ENCODE data around the gene PDCD1.

The PDCD1 gene

DNA sequence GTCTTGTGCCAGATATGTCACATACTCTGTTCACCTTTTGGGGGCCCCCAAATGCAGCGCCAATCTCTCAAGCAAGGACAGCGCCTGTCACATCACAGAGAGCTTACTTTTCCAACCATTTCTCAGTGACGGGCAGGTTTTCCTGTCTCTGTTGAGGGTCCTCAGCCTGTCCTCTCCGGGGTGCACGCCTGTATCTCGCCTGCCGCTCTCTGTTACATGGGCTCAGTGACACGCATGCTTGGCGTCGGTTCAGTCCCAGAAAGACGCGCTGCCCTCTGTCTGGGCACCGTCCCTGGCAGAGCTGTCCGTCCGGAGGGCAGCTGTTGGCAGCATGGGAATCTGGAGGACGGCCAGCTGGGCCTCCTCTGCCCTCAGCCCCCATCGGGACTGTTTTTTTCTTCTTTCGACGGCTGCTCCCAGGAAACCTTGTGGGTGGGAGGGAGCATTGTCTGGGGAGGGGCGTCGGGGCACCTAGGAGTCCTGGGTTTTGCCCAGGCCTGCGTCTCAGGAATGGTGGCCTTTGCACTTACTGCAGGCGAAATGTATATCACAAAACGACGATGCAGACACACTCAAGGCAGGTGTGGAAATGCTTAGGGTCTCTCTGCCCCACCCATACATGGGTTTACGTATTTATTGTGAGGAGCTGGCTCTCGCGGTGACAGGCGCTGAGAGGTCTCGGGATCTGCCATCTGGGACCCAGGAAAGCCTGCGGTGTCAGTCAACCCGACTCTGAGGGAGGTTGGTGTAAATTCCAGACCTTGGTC lies 41.7 kb upstream of the PDCD1 start:
- Mint-ChIP-seq H3K4me1 (peaks cover 48% of the 10 kb centered on the region), H3K27ac (peak overlapping the region; percentile 94 to 98 (median 94)), H3K4me3 (peak overlapping the region in 2 of 3 experiments; percentile 23 to 30), H3K27me3 (ENCODE audit: low read depth) (peaks cover 23% of the 10 kb centered on the region), H3K9me3 (no peaks in the 10 kb centered on the region), H3K36me3 (ENCODE audit: low read depth) (no peaks in the 10 kb centered on the region)
- TF ChIP-seq, protein P1, sequence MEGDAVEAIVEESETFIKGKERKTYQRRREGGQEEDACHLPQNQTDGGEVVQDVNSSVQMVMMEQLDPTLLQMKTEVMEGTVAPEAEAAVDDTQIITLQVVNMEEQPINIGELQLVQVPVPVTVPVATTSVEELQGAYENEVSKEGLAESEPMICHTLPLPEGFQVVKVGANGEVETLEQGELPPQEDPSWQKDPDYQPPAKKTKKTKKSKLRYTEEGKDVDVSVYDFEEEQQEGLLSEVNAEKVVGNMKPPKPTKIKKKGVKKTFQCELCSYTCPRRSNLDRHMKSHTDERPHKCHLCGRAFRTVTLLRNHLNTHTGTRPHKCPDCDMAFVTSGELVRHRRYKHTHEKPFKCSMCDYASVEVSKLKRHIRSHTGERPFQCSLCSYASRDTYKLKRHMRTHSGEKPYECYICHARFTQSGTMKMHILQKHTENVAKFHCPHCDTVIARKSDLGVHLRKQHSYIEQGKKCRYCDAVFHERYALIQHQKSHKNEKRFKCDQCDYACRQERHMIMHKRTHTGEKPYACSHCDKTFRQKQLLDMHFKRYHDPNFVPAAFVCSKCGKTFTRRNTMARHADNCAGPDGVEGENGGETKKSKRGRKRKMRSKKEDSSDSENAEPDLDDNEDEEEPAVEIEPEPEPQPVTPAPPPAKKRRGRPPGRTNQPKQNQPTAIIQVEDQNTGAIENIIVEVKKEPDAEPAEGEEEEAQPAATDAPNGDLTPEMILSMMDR (IDR thresholded peaks at IDR 0.05; ENCODE audit: unreplicated experiment in 3 of 3), result no peak

DNA sequence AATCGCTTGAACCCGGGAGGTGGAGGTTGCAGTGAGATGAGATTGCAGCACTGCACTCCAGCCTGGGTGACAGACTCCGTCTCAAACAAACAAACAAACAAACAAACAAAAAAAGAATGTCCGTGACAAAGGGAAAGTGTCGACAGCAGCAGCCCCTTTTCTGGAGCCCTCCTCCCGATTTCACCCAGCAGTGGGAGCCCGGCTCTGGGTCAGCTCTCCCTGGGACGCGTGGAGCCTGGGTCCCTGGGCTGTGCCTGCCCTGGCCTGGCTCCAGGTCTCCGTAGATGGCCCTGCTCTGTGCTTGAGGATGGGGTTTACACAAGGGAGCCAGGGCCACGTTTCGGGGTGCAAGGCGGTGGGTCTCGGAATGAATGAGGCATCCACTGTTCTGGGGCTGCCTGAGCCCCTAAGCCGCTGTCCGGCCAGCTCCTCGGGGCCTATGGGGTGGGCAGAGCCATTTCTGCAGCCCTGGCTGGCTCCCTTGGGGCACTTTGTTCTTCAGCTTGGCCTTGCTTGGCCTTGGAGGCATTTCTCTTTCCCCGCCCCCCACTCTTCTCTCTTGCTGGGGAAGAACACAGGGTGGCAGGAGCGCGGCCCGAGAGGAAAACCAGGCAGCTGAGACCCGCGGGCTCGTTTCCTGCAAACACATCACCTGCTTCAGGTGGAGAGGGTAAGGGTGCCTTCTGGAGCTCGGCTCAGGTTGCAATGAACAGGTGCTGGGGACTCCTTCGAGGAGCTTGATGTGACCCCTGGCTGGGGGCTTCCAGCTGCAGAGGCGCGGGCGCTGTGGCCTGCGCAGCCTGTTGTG lies 40.0 kb upstream of the PDCD1 start:
- Mint-ChIP-seq H3K27ac (peak overlapping the region; percentile 94 to 98 (median 94)), H3K4me3 (peak overlapping the region in 1 of 3 experiments; percentile 73), H3K27me3 (ENCODE audit: low read depth) (peaks cover 22% of the 10 kb centered on the region), H3K9me3 (no peaks in the 10 kb centered on the region), H3K4me1 (peaks cover 51% of the 10 kb centered on the region), H3K36me3 (ENCODE audit: low read depth) (no peaks in the 10 kb centered on the region)
- TF ChIP-seq, protein P1 (IDR thresholded peaks at IDR 0.05; ENCODE audit: unreplicated experiment in 3 of 3), result no peak

DNA sequence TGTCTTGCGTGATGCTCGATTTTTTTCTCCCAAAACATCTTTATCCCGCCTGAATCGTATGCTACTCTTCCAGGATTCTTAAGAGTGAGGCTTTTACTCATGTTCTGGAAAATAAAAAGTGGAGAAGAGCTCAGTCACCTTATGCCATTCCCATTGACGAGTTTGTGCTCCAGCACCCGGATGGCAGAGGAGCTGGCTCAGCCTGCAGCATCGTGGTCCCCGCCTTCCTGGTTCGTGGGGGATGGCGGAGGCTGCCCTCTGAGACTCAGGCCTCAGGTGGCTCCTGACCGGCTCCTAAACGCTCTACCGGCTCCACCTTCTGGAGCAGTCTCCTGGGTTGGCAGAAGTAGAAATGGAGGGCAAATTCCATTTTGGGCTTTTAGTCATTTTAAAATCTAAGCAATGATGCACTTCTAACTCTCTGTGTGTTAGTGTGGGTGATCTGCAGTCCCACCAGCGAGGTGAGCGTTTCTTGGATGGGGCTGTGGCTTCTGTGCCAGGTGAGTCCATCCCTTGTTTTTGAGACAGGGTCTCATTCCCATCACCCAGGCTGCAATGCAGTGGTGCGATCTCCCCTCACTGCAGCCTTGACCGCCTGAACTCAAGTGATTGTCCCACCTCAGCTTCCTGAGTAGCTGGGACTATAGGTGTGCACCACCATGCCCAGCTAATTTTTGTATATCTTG lies 38.7 kb upstream of the PDCD1 start:
- peak overlapping the region in 2 of 3 experiments; percentile 25 to 46 for H3K27ac Mint-ChIP-seq
- H3K36me3 Mint-ChIP-seq (ENCODE audit: low read depth), result no peaks in the 10 kb centered on the region
- H3K4me3 Mint-ChIP-seq, result no peak overlapping the region
- peaks cover 62% of the 10 kb centered on the region for H3K4me1 Mint-ChIP-seq
- no peaks in the 10 kb centered on the region for H3K9me3 Mint-ChIP-seq
- TF ChIP-seq, protein P1 (IDR thresholded peaks at IDR 0.05; ENCODE audit: unreplicated experiment in 3 of 3), result no peak
- H3K27me3 Mint-ChIP-seq (ENCODE audit: low read depth), result peaks cover 22% of the 10 kb centered on the region

DNA sequence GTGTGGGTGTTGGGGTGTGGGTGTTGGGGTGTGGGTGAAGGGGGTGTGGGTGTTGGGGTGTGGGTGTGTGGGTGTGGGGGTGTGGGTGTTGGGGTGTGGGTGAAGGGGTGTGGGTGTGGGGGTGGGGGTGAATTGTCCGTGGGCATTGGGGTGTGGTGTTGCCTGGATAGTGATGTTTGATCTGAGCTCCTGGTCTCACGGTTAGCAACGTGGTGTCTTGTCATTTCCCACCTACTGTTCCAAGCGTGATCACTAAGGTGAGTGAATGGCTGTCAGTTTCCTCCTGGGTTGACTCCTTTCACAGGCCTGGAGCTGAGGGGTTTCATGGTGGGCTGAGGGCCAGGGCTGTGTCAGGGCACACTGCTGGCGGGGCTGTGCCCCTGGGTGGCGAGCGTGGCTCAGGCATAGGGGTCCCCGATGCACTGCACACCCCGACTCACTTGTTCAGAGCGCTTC lies 38.1 kb upstream of the PDCD1 start:
- TF ChIP-seq, protein P1 (IDR thresholded peaks at IDR 0.05; ENCODE audit: unreplicated experiment in 3 of 3), result no peak
- H3K27me3 Mint-ChIP-seq (ENCODE audit: low read depth), result peaks cover 20% of the 10 kb centered on the region
- H3K4me3 Mint-ChIP-seq, result no peak overlapping the region
- H3K36me3 Mint-ChIP-seq (ENCODE audit: low read depth), result no peaks in the 10 kb centered on the region
- no peaks in the 10 kb centered on the region for H3K9me3 Mint-ChIP-seq
- peak overlapping the region in 1 of 3 experiments; percentile 46 for H3K27ac Mint-ChIP-seq
- peaks cover 64% of the 10 kb centered on the region for H3K4me1 Mint-ChIP-seq

DNA sequence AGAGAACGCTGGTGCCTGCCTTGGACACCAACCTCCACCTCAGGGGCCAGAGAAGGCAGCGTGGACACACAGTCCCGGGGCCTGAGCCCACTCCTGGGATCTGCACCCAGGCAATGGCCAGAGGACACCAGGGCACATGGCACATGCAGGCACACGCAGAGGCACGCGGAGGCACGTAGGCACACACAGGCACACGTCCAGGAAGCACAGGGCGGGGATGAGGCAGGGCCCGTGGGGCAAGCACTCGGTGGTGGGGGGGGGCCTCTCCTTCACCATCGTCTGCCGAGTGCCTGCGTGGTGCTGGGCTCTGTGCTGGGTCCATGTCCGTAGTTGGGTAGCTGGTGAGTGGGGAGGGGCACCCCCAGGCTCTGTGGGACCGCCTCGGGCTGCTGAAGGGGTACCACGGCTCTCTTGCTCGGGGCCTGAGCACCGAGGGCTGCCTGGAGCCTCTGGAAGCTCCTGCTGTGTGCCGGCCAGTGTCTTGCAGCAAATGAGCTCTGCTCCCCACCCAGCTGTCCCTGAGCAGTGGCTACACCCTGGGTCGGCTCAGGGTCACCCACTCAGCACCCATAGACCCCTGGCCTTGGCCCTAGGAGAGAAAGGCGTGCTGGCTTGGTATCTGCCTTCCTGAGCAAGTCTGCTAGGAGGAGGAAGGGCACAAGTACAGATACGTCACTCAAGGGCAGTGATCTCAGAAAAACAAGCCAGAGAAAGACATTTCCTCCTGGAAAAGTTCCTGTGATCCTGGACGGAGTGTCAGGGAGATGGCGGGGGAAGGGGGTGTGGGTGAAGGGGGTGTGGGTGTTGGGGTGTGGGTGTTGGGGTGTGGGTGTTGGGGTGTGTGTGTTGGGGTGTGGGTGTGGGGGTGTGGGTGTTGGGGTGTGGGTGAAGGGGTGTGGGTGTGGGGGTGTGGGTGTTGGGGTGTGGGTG lies 37.3 kb upstream of the PDCD1 start:
- Mint-ChIP-seq H3K9me3 (no peaks in the 10 kb centered on the region), H3K27me3 (ENCODE audit: low read depth) (peaks cover 15% of the 10 kb centered on the region), H3K4me1 (peaks cover 60% of the 10 kb centered on the region), H3K36me3 (ENCODE audit: low read depth) (no peaks in the 10 kb centered on the region), H3K27ac (peak overlapping the region; percentile 82 to 92 (median 91)), H3K4me3 (peak overlapping the region; percentile 16 to 40 (median 32))
- TF ChIP-seq, protein P1 (IDR thresholded peaks at IDR 0.05; ENCODE audit: unreplicated experiment in 3 of 3), result no peak

Measured in nephron (organoid).